Stomach (tissue), 4 donors: ENCODE measurements around the gene TRAF3.

ENCODE experiments used
- CTCF ChIP-seq, 7 experiments: fragments of 450-650 bp in 4 of 7; fragments of 200-600 bp in 3 of 7; sonication (generic) in 3 of 7; IDR thresholded peaks; one replicate each; pipeline ENCODE4 v1.5.1; 2016 to 2019; ENCODE audit warnings: antibody characterized with exemption in 7 of 7, control low read depth in 2 of 7, mild to moderate bottlenecking in 1 of 7
- EP300 ChIP-seq: sonication (generic); formaldehyde crosslinking; IDR thresholded peaks from one replicate; pipeline ENCODE4 v1.6.1; 2017; ENCODE audit warnings: antibody characterized with exemption
- POLR2AphosphoS5 ChIP-seq, 3 donors: sonication (generic); formaldehyde crosslinking; IDR thresholded peaks; one replicate each; pipeline ENCODE4 v1.6.1; 2016; ENCODE audit warnings: antibody characterized with exemption in 3 of 3

GRCh38 chr14:102883554-102883953 is 106.3 kb downstream of the TRAF3 start:
- TF ChIP-seq CTCF (IDR thresholded peaks at IDR 0.05): no peak
- no peak for TF ChIP-seq POLR2AphosphoS5 (IDR thresholded peaks at IDR 0.05)
- no peak for TF ChIP-seq EP300
